ENCODE data around the gene PRSS50.

The PRSS50 gene

GRCh38 chr3:46681387-46681786 lies 36.3 kb downstream of the PRSS50 start:
- Mint-ChIP-seq H3K36me3 (ENCODE audit: low read depth) (no peaks in the 10 kb centered on the region), H3K9me3 (no peaks in the 10 kb centered on the region), H3K4me3 (no peak overlapping the region), H3K27me3 (peaks cover 42% of the 10 kb centered on the region), H3K27ac (peak overlapping the region; percentile 60), H3K4me1 (ENCODE audit: low read depth) (peaks cover 24% of the 10 kb centered on the region)
- intact Hi-C loops (cut with micrococcal nuclease): no loop called here

- peaks cover 41% of the 10 kb centered on the region for H3K27me3 Mint-ChIP-seq
- H3K9me3 Mint-ChIP-seq: no peaks in the 10 kb centered on the region
- peaks cover 24% of the 10 kb centered on the region for H3K4me1 Mint-ChIP-seq (ENCODE audit: low read depth)
- no peak overlapping the region for H3K27ac Mint-ChIP-seq
- H3K4me3 Mint-ChIP-seq: no peak overlapping the region
- H3K36me3 Mint-ChIP-seq (ENCODE audit: low read depth): no peaks in the 10 kb centered on the region
- intact Hi-C loops (cut with micrococcal nuclease): no loop called here
Measured at GRCh38 chr3:46680298-46680826, 37.3 kb downstream of the PRSS50 start.

GRCh38 chr3:46679681-46680080 lies 38.0 kb downstream of the PRSS50 start:
- no peaks in the 10 kb centered on the region for H3K9me3 Mint-ChIP-seq
- H3K4me1 Mint-ChIP-seq (ENCODE audit: low read depth): peaks cover 24% of the 10 kb centered on the region
- no peak overlapping the region for H3K27ac Mint-ChIP-seq
- peaks cover 41% of the 10 kb centered on the region for H3K27me3 Mint-ChIP-seq
- intact Hi-C loops (cut with micrococcal nuclease): no loop called here
- H3K36me3 Mint-ChIP-seq (ENCODE audit: low read depth): no peaks in the 10 kb centered on the region
- no peak overlapping the region for H3K4me3 Mint-ChIP-seq

GRCh38 chr3:46678280-46678679 lies 39.4 kb downstream of the PRSS50 start:
- peaks cover 43% of the 10 kb centered on the region for H3K27me3 Mint-ChIP-seq
- H3K9me3 Mint-ChIP-seq: no peaks in the 10 kb centered on the region
- peaks cover 24% of the 10 kb centered on the region for H3K4me1 Mint-ChIP-seq (ENCODE audit: low read depth)
- no peaks in the 10 kb centered on the region for H3K36me3 Mint-ChIP-seq (ENCODE audit: low read depth)
- H3K4me3 Mint-ChIP-seq: no peak overlapping the region
- no peak overlapping the region for H3K27ac Mint-ChIP-seq
- intact Hi-C loops (cut with micrococcal nuclease): no loop called here

GRCh38 chr3:46677411-46677726 lies 40.3 kb downstream of the PRSS50 start:
- Mint-ChIP-seq H3K27ac (no peak overlapping the region), H3K4me1 (ENCODE audit: low read depth) (peaks cover 20% of the 10 kb centered on the region), H3K36me3 (ENCODE audit: low read depth) (no peaks in the 10 kb centered on the region), H3K27me3 (peaks cover 44% of the 10 kb centered on the region), H3K4me3 (no peak overlapping the region), H3K9me3 (no peaks in the 10 kb centered on the region)
- intact Hi-C loops (cut with micrococcal nuclease): no loop called here

- Mint-ChIP-seq H3K4me1 (ENCODE audit: low read depth) (peaks cover 15% of the 10 kb centered on the region), H3K27me3 (peaks cover 44% of the 10 kb centered on the region), H3K9me3 (no peaks in the 10 kb centered on the region), H3K36me3 (ENCODE audit: low read depth) (no peaks in the 10 kb centered on the region), H3K27ac (no peak overlapping the region), H3K4me3 (no peak overlapping the region)
- intact Hi-C loops (cut with micrococcal nuclease): no loop called here
Measured at GRCh38 chr3:46676601-46677410, 40.9 kb downstream of the PRSS50 start.

- H3K27ac Mint-ChIP-seq: no peak overlapping the region
- no peaks in the 10 kb centered on the region for H3K9me3 Mint-ChIP-seq
- H3K36me3 Mint-ChIP-seq (ENCODE audit: low read depth): no peaks in the 10 kb centered on the region
- peaks cover 46% of the 10 kb centered on the region for H3K27me3 Mint-ChIP-seq
- H3K4me1 Mint-ChIP-seq (ENCODE audit: low read depth): peaks cover 9% of the 10 kb centered on the region
- intact Hi-C loops (cut with micrococcal nuclease): no loop called here
- H3K4me3 Mint-ChIP-seq: no peak overlapping the region
Measured at GRCh38 chr3:46675843-46676567, 41.7 kb downstream of the PRSS50 start.

GRCh38 chr3:46675426-46675825 lies 42.2 kb downstream of the PRSS50 start:
- Mint-ChIP-seq H3K4me1 (ENCODE audit: low read depth) (peaks cover 9% of the 10 kb centered on the region), H3K27me3 (peaks cover 41% of the 10 kb centered on the region), H3K4me3 (no peak overlapping the region), H3K27ac (no peak overlapping the region), H3K9me3 (no peaks in the 10 kb centered on the region), H3K36me3 (ENCODE audit: low read depth) (no peaks in the 10 kb centered on the region)
- intact Hi-C loops (cut with micrococcal nuclease): no loop called here

GRCh38 chr3:46674031-46674845 lies 43.4 kb downstream of the PRSS50 start:
- Mint-ChIP-seq H3K4me3 (no peak overlapping the region), H3K27ac (no peak overlapping the region), H3K27me3 (peaks cover 34% of the 10 kb centered on the region), H3K9me3 (no peaks in the 10 kb centered on the region), H3K4me1 (ENCODE audit: low read depth) (peaks cover 9% of the 10 kb centered on the region), H3K36me3 (ENCODE audit: low read depth) (no peaks in the 10 kb centered on the region)
- intact Hi-C loops (cut with micrococcal nuclease): no loop called here

- Mint-ChIP-seq H3K27me3 (peaks cover 32% of the 10 kb centered on the region), H3K4me3 (no peak overlapping the region), H3K27ac (no peak overlapping the region), H3K4me1 (ENCODE audit: low read depth) (peaks cover 9% of the 10 kb centered on the region), H3K9me3 (no peaks in the 10 kb centered on the region), H3K36me3 (ENCODE audit: low read depth) (no peaks in the 10 kb centered on the region)
- intact Hi-C loops (cut with micrococcal nuclease): no loop called here
Measured at GRCh38 chr3:46673151-46674030, 44.3 kb downstream of the PRSS50 start.

GRCh38 chr3:46672349-46672695 lies 45.3 kb downstream of the PRSS50 start:
- intact Hi-C loops (cut with micrococcal nuclease): no loop called here
- Mint-ChIP-seq H3K4me1 (ENCODE audit: low read depth) (peaks cover 6% of the 10 kb centered on the region), H3K36me3 (ENCODE audit: low read depth) (no peaks in the 10 kb centered on the region), H3K4me3 (no peak overlapping the region), H3K9me3 (no peaks in the 10 kb centered on the region), H3K27ac (no peak overlapping the region), H3K27me3 (peaks cover 30% of the 10 kb centered on the region)

- Mint-ChIP-seq H3K4me3 (no peak overlapping the region), H3K4me1 (ENCODE audit: low read depth) (peaks cover under 1% of the 10 kb centered on the region), H3K36me3 (ENCODE audit: low read depth) (no peaks in the 10 kb centered on the region), H3K9me3 (no peaks in the 10 kb centered on the region), H3K27ac (no peak overlapping the region), H3K27me3 (peaks cover 28% of the 10 kb centered on the region)
- intact Hi-C loops (cut with micrococcal nuclease): no loop called here
Measured at GRCh38 chr3:46671541-46672348, 45.9 kb downstream of the PRSS50 start.

All from dendritic cell treated with granulocyte-macrophage colony-stimulating factor and Interleukin-4, amounts not matched to agents 40 ng/mL and 50 ng/mL, for 4 days (primary cell).